IMR-90 (cell line): ENCODE results near the gene AHI1. TPM values are rescaled to one million over a fixed set of nuclear protein-coding genes. Genes with fewer than 3 reads are reported as not detected.

Source experiments
- ATAC-seq: fragments of 200-7000 bp; cut with Tn5 transposase; 2 replicates; pipeline ENCODE4 v1.9.1; 2020; ENCODE audit warnings: low read depth, mild to moderate bottlenecking, moderate library complexity
- BruUV-seq: library from RNA; stranded (reverse); fragments of 400-500 nt; replicated peaks from 2 replicates; lab custom pipeline; 2021; lab: Mats Ljungman, UMichigan
- CTCF ChIA-PET: fragments of 300-600 bp; formaldehyde crosslinking; extraction: SDS; loops from one replicate; lab custom pipeline; 2021; ENCODE audit warnings: antibody characterized with exemption; lab: Yijun Ruan, JAX
- POLR2A ChIA-PET: fragments of 300-600 bp; sonication (Branson Sonifier 250); formaldehyde crosslinking; loops from one replicate; lab custom pipeline; 2022; ENCODE audit warnings: antibody characterized with exemption; ENCODE audit not compliant: unreplicated experiment; lab: Charles Lee
- DNase-seq: peaks from one replicate; pipeline ENCODE4 v3.0.0; 2013
- H2AFZ ChIP-seq: replicated peaks from 2 replicates; pipeline ENCODE3; 2013; ENCODE audit warnings: low read length, mild to moderate bottlenecking; ENCODE audit not compliant: poor library complexity
- H2AK5ac ChIP-seq: 2 replicates; pipeline ENCODE4 v1.6.1; 2013; ENCODE audit warnings: low read depth, low read length, inconsistent platforms
- H2AK9ac ChIP-seq: replicated peaks from 2 replicates; pipeline ENCODE3; 2013; ENCODE audit warnings: mild to moderate bottlenecking, low read depth, low read length, moderate library complexity; ENCODE audit not compliant: poor library complexity
- H2BK120ac ChIP-seq: 2 replicates; pipeline ENCODE4 v1.6.1; 2013; ENCODE audit warnings: low read depth, low read length, inconsistent platforms
- H2BK15ac ChIP-seq: 3 replicates; pipeline ENCODE4 v1.6.1; 2013; ENCODE audit warnings: low read depth, low read length, inconsistent platforms
- H2BK20ac ChIP-seq: 2 replicates; pipeline ENCODE4 v1.6.1; 2013; ENCODE audit warnings: low read depth, mild to moderate bottlenecking, inconsistent platforms, low read length, moderate library complexity
- H2BK5ac ChIP-seq: 2 replicates; pipeline ENCODE4 v1.6.1; 2013; ENCODE audit warnings: mild to moderate bottlenecking, low read depth, low read length, inconsistent platforms; ENCODE audit not compliant: poor library complexity, severe bottlenecking
- H3K14ac ChIP-seq: replicated peaks from 2 replicates; pipeline ENCODE4 v1.6.1; 2013; ENCODE audit warnings: low read depth, low read length, inconsistent platforms
- H3K18ac ChIP-seq: 2 replicates; pipeline ENCODE4 v1.6.1; 2013; ENCODE audit warnings: low read depth, low read length, control low read depth
- H3K23ac ChIP-seq: 2 replicates; pipeline ENCODE4 v1.6.1; 2013; ENCODE audit warnings: low read depth, low read length, inconsistent platforms
- H3K27ac ChIP-seq: 2 replicates; pipeline ENCODE4 v1.5.1; 2013; ENCODE audit warnings: mild to moderate bottlenecking, control low read depth, low read length; ENCODE audit not compliant: insufficient read depth
- H3K27me3 ChIP-seq: 2 replicates; pipeline ENCODE4 v1.6.1; 2013; ENCODE audit warnings: low read length; ENCODE audit not compliant: control insufficient read depth, insufficient read depth
- H3K36me3 ChIP-seq: 2 replicates; pipeline ENCODE4 v1.6.1; 2013; ENCODE audit warnings: low read length, mixed read lengths; ENCODE audit not compliant: control insufficient read depth, insufficient read depth
- H3K4ac ChIP-seq: 2 replicates; pipeline ENCODE4 v1.6.1; 2013; ENCODE audit warnings: low read depth, low read length, inconsistent platforms
- H3K4me1 ChIP-seq: 2 replicates; pipeline ENCODE4 v1.6.1; 2013; ENCODE audit warnings: low read length, mixed read lengths; ENCODE audit not compliant: control insufficient read depth, insufficient read depth
- H3K4me2 ChIP-seq: 2 replicates; pipeline ENCODE4 v1.6.1; 2013; ENCODE audit warnings: low read depth, mild to moderate bottlenecking, control low read depth, low read length, moderate library complexity
- H3K4me3 ChIP-seq: 2 replicates; pipeline ENCODE4 v1.5.1; 2013; ENCODE audit warnings: low read depth, mild to moderate bottlenecking, control low read depth, low read length, moderate library complexity; ENCODE audit not compliant: insufficient read depth
- H3K56ac ChIP-seq: 2 replicates; pipeline ENCODE4 v1.6.1; 2013; ENCODE audit warnings: low read length, inconsistent platforms; ENCODE audit not compliant: insufficient read depth; ENCODE audit errors: extremely low read depth
- H3K79me1 ChIP-seq, 2 experiments: 2 replicates each; pipeline ENCODE4 v1.6.1; 2013; ENCODE audit warnings: low read length in 2 of 2, inconsistent platforms in 1 of 2, low read depth in 1 of 2
- H3K9ac ChIP-seq: 2 replicates; pipeline ENCODE4 v1.6.1; 2013; ENCODE audit warnings: low read depth, low read length, control low read depth
- H3K9me1 ChIP-seq: 2 replicates; pipeline ENCODE4 v1.6.1; 2013; ENCODE audit warnings: low read length, inconsistent platforms; ENCODE audit not compliant: insufficient read depth
- H3K9me3 ChIP-seq: 2 replicates; pipeline ENCODE4 v1.6.1; 2013; ENCODE audit warnings: low read length; ENCODE audit not compliant: control insufficient read depth, insufficient read depth
- H4K20me1 ChIP-seq: 2 replicates; pipeline ENCODE4 v1.6.1; 2013; ENCODE audit warnings: low read length, inconsistent platforms; ENCODE audit not compliant: insufficient read depth
- H4K5ac ChIP-seq: 2 replicates; pipeline ENCODE4 v1.6.1; 2013; ENCODE audit warnings: mild to moderate bottlenecking, low read depth, low read length, control low read depth
- H4K8ac ChIP-seq, 2 experiments: 2 replicates each; pipeline ENCODE4 v1.6.1; 2013; ENCODE audit warnings: low read depth in 2 of 2, low read length in 2 of 2, control low read depth in 1 of 2, inconsistent platforms in 1 of 2
- H4K91ac ChIP-seq: 2 replicates; pipeline ENCODE4 v1.6.1; 2013; ENCODE audit warnings: low read depth, low read length, inconsistent platforms; ENCODE audit not compliant: insufficient read depth
- BHLHE40 ChIP-seq: fragments of 150-350 bp; IDR thresholded peaks from 2 replicates; pipeline ENCODE4 v1.6.1; 2016; ENCODE audit warnings: mild to moderate bottlenecking, low read depth, low read length
- CEBPB ChIP-seq: IDR thresholded peaks from 2 replicates; pipeline ENCODE4 v1.6.1; 2012; ENCODE audit warnings: low read depth, low read length, improper control_type of control experiment
- CHD1 ChIP-seq: IDR thresholded peaks from 2 replicates; pipeline ENCODE4 v1.6.1; 2012; ENCODE audit warnings: low read depth, low read length, improper control_type of control experiment
- CTCF ChIP-seq: conservative IDR thresholded peaks from 2 replicates; pipeline ENCODE4 v1.5.1; 2012; ENCODE audit warnings: mild to moderate bottlenecking, low read depth, low read length, improper control_type of control experiment
- FOS ChIP-seq: fragments of 150-350 bp; IDR thresholded peaks from 2 replicates; pipeline ENCODE4 v1.6.1; 2016; ENCODE audit warnings: low read depth, low read length
- MAFK ChIP-seq: IDR thresholded peaks from 2 replicates; pipeline ENCODE4 v1.6.1; 2012; ENCODE audit warnings: low read depth, low read length, improper control_type of control experiment
- MAZ ChIP-seq: IDR thresholded peaks from 2 replicates; pipeline ENCODE4 v1.6.1; 2012; ENCODE audit warnings: low read depth, mild to moderate bottlenecking, low read length, improper control_type of control experiment, moderate library complexity, borderline replicate concordance
- MXI1 ChIP-seq: IDR thresholded peaks from 2 replicates; pipeline ENCODE4 v1.6.1; 2012; ENCODE audit warnings: low read depth, mild to moderate bottlenecking, low read length, moderate library complexity, borderline replicate concordance
- NFE2L2 ChIP-seq: fragments of 150-350 bp; IDR thresholded peaks from 2 replicates; pipeline ENCODE4 v1.6.1; 2016; ENCODE audit warnings: low read depth, mild to moderate bottlenecking, low read length
- POLR2A ChIP-seq: IDR thresholded peaks from 2 replicates; pipeline ENCODE4 v1.6.1; 2012; ENCODE audit warnings: mild to moderate bottlenecking, low read depth, low read length
- RAD21 ChIP-seq: IDR thresholded peaks from 2 replicates; pipeline ENCODE4 v1.6.1; 2012; ENCODE audit warnings: low read length, improper control_type of control experiment
- RCOR1 ChIP-seq: IDR thresholded peaks from 2 replicates; pipeline ENCODE4 v1.6.1; 2012; ENCODE audit warnings: mild to moderate bottlenecking, low read length, improper control_type of control experiment; ENCODE audit not compliant: insufficient replicate concordance
- RFX5 ChIP-seq: IDR thresholded peaks from 2 replicates; pipeline ENCODE4 v1.8.0; 2012; ENCODE audit warnings: low read depth, mild to moderate bottlenecking, low read length, moderate library complexity
- SMC3 ChIP-seq: fragments of 150-350 bp; IDR thresholded peaks from 2 replicates; pipeline ENCODE4 v1.6.1; 2016; ENCODE audit warnings: low read depth, mild to moderate bottlenecking, antibody characterized with exemption, low read length, moderate library complexity
- USF2 ChIP-seq: fragments of 150-350 bp; IDR thresholded peaks from 2 replicates; pipeline ENCODE4 v1.6.1; 2017; ENCODE audit warnings: mild to moderate bottlenecking, antibody characterized with exemption, low read length, low read depth
- WGBS, 2 experiments: methylation state at CpG; one replicate each; pipeline versions ENCODE4 v1.1.5 to v1.1.7; 2013; ENCODE audit warnings: missing lambda C conversion rate in 2 of 2; ENCODE audit not compliant: insufficient read length in 1 of 2; ENCODE audit errors: extremely low coverage in 2 of 2; 5-methylcytosine and 5-hydroxymethylcytosine counted together
- dilution Hi-C: fragments of 300-500 bp; cut with HindIII; formaldehyde crosslinking; loops from one replicate; pipeline ENCODE4 v1.14.3; 2018; ENCODE audit warnings: low sequenced_read_pairs; ENCODE audit not compliant: unreplicated experiment
- in situ Hi-C: fragments of 300-500 bp; cut with MboI; formaldehyde crosslinking; loops from 3 replicates; pipeline ENCODE4 v1.14.3; 2019; ENCODE audit warnings: low sequenced_read_pairs, inconsistent platforms, mixed read lengths
- intact Hi-C: fragments of 100-400 bp; cut with micrococcal nuclease; formaldehyde crosslinking; loops from 2 replicates; pipeline ENCODE4 v1.10.0; 2022
- polyA plus RNA-seq, 3 experiments: library from polyadenylated mRNA; depleted of rRNA; stranded (reverse); fragments of >200 nt; gene quantifications; 2 replicates each; pipeline ENCODE4 v1.2.3, GENCODE V29; 2012; ENCODE audit warnings: low replicate concordance in 1 of 3
- total RNA-seq: library from RNA; depleted of rRNA; stranded (reverse); fragments of >200 nt; gene quantifications from 2 replicates; pipeline ENCODE4 v1.2.3, GENCODE V29; 2012

AHI1 gene
- total and polyA plus RNA-seq, 2 of the 4 experiments (the other 2 are of a cell fraction) = 9.5 to 19.4 TPM

GRCh38 chr6:135390458-135390857, 107.1 kb downstream of the AHI1 start:
- Histone ChIP-seq H2BK5ac (no peak overlapping the region), H2AFZ (no peak overlapping the region), H3K4ac (no peak overlapping the region), H2BK120ac (no peak overlapping the region), H3K27me3 (no peaks in the 10 kb centered on the region), H3K79me1 (no peaks in the 10 kb centered on the region), H4K5ac (no peak overlapping the region), H3K9me1 (no peaks in the 10 kb centered on the region), H2BK15ac (no peak overlapping the region), H3K23ac (no peak overlapping the region), H3K14ac (no peak overlapping the region), H3K4me2 (no peak overlapping the region), H3K4me1 (no peaks in the 10 kb centered on the region), H4K91ac (no peak overlapping the region), H3K9me3 (no peaks in the 10 kb centered on the region), H2AK9ac (no peak overlapping the region), H3K36me3 (peaks cover 8% of the 10 kb centered on the region), H3K4me3 (no peak overlapping the region), H3K9ac (no peak overlapping the region), H4K20me1 (no peaks in the 10 kb centered on the region; the same call in 1 of the 2 replicates), H3K18ac (no peak overlapping the region), H2BK20ac (no peak overlapping the region), H3K27ac (no peak overlapping the region), H4K8ac (no peak overlapping the region), H2AK5ac (no peak overlapping the region), H3K56ac (no peak overlapping the region)
- ChIA-PET CTCF (no interaction called here), POLR2A (no interaction called here)
- WGBS, 2 experiments = no CpG with 5 or more reads among the region's 4 CpGs
- ATAC-seq (no peak), DNase-seq (no peak)
- TF ChIP-seq CHD1 (no peak), POLR2A (no peak), NFE2L2 (no peak), MAFK (no peak), CTCF (no peak), MXI1 (no peak), RFX5 (no peak), MAZ (no peak), USF2 (no peak), RCOR1 (no peak), RAD21 (no peak), CEBPB (no peak), FOS (no peak), BHLHE40 (no peak), SMC3 (no peak)
- intact Hi-C loops = no loop called here
- dilution Hi-C loops = no loop called here
- in situ Hi-C loops = no loop called here
- no TSS peak for BruUV-seq
